ENCODE data around the gene COL6A6.

COL6A6 gene

DNA sequence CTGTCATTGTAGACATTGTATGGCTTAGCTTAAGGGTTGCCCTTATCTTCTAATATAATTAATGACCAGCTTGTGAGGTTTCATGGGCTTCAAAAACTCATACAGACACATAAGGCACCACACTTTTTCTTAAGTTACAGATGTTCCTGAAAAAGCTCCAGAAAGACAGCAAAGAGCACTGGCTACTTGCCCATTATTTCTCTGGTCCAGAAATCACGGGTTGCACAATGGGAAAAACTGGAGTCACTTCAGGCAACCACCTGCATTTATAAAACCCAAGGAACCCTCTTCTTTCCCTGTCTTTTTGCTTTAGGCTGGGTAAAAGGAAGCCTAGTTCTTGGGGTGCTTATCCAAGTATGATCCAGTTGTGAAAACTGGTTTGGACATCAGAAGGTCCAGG is 2.3 kb upstream of the COL6A6 start:
- no peak overlapping the region for H3K4me3 ChIP-seq (ENCODE audit: low read length)
- H3K36me3 ChIP-seq (ENCODE audit: insufficient read depth, low read length): no peaks in the 10 kb centered on the region
- no peaks in the 10 kb centered on the region for H3K9me3 ChIP-seq (ENCODE audit: low read length)
- no peak overlapping the region for H2AFZ ChIP-seq (ENCODE audit: low read depth, low read length)
- H3K4me1 ChIP-seq (ENCODE audit: insufficient read depth, low read length): no peaks in the 10 kb centered on the region
- peaks cover 36% of the 10 kb centered on the region for H3K27me3 ChIP-seq (ENCODE audit: insufficient read depth, low read length)

GRCh38 chr3:130515755-130516154 is 1.2 kb upstream of the COL6A6 start:
- no peaks in the 10 kb centered on the region for H3K36me3 ChIP-seq (ENCODE audit: insufficient read depth, low read length)
- H3K4me3 ChIP-seq (ENCODE audit: low read length): no peak overlapping the region
- H3K4me1 ChIP-seq (ENCODE audit: insufficient read depth, low read length): no peaks in the 10 kb centered on the region
- H2AFZ ChIP-seq (ENCODE audit: low read depth, low read length): no peak overlapping the region
- peaks cover 43% of the 10 kb centered on the region for H3K27me3 ChIP-seq (ENCODE audit: insufficient read depth, low read length)
- H3K9me3 ChIP-seq (ENCODE audit: low read length): no peaks in the 10 kb centered on the region

- Histone ChIP-seq H2AFZ (ENCODE audit: low read depth, low read length) (no peak overlapping the region), H3K4me1 (ENCODE audit: insufficient read depth, low read length) (no peaks in the 10 kb centered on the region), H3K36me3 (ENCODE audit: insufficient read depth, low read length) (no peaks in the 10 kb centered on the region), H3K9me3 (ENCODE audit: low read length) (no peaks in the 10 kb centered on the region), H3K27me3 (ENCODE audit: insufficient read depth, low read length) (peaks cover 45% of the 10 kb centered on the region), H3K4me3 (ENCODE audit: low read length) (no peak overlapping the region)
Observed at GRCh38 chr3:130517602-130518001, 625 bp downstream of the COL6A6 start.

DNA sequence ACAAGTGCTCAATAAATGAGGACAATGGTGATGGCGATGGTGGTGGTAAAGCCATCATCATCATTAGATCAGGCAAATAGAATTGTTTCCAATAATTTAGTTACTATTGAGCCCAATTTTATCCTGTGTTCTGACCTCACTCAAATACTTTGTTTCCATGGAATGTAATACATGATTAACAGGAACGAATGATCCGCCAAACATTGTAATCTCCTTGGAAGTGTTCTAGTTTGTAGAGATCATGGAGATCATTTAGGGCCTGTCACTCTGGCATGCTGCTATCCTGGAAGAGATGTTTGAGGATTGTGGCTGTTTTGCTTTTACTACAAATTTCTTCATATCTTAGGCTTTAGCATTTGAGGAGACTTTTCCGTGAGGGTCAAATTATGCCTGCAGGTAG is 2.8 kb downstream of the COL6A6 start:
- no peaks in the 10 kb centered on the region for H3K9me3 ChIP-seq (ENCODE audit: low read length)
- no peak overlapping the region for H3K4me3 ChIP-seq (ENCODE audit: low read length)
- no peaks in the 10 kb centered on the region for H3K36me3 ChIP-seq (ENCODE audit: insufficient read depth, low read length)
- H2AFZ ChIP-seq (ENCODE audit: low read depth, low read length): no peak overlapping the region
- no peaks in the 10 kb centered on the region for H3K4me1 ChIP-seq (ENCODE audit: insufficient read depth, low read length)
- H3K27me3 ChIP-seq (ENCODE audit: insufficient read depth, low read length): peaks cover 46% of the 10 kb centered on the region

- no peaks in the 10 kb centered on the region for H3K9me3 ChIP-seq (ENCODE audit: low read length)
- peaks cover 25% of the 10 kb centered on the region for H3K27me3 ChIP-seq (ENCODE audit: insufficient read depth, low read length)
- H3K36me3 ChIP-seq (ENCODE audit: insufficient read depth, low read length): no peaks in the 10 kb centered on the region
- no peak overlapping the region for H3K4me3 ChIP-seq (ENCODE audit: low read length)
- H3K4me1 ChIP-seq (ENCODE audit: insufficient read depth, low read length): no peaks in the 10 kb centered on the region
- H2AFZ ChIP-seq (ENCODE audit: low read depth, low read length): no peak overlapping the region
Observed at GRCh38 chr3:130522399-130522798, 5.4 kb downstream of the COL6A6 start.

- no peaks in the 10 kb centered on the region for H3K4me1 ChIP-seq (ENCODE audit: insufficient read depth, low read length)
- H3K36me3 ChIP-seq (ENCODE audit: insufficient read depth, low read length): no peaks in the 10 kb centered on the region
- no peak overlapping the region for H3K4me3 ChIP-seq (ENCODE audit: low read length)
- no peak overlapping the region for H2AFZ ChIP-seq (ENCODE audit: low read depth, low read length)
- peaks cover 5% of the 10 kb centered on the region for H3K27me3 ChIP-seq (ENCODE audit: insufficient read depth, low read length)
- H3K9me3 ChIP-seq (ENCODE audit: low read length): no peaks in the 10 kb centered on the region
Observed at GRCh38 chr3:130527426-130527825, 10.4 kb downstream of the COL6A6 start.

DNA sequence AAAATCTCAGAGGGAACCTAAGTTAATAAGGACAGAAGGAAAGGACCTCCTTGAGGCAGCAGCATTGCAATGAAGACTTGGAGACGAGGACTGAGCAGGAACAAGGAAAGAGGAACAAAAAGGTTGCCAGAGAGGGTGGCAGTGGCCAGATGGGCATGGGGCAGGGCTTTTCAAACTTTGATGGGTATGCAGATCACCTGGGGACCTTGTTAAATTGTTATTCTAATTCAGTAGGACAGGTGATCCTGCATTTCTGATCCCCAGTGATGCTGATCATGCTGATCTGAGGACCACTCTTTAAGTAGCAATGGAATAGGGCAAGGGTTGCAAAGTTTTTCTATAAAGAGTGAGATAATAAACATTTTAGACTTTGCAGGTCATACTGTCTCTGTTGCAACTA is 11.1 kb downstream of the COL6A6 start:
- H3K9me3 ChIP-seq (ENCODE audit: low read length): no peaks in the 10 kb centered on the region
- no peaks in the 10 kb centered on the region for H3K36me3 ChIP-seq (ENCODE audit: insufficient read depth, low read length)
- no peak overlapping the region for H2AFZ ChIP-seq (ENCODE audit: low read depth, low read length)
- H3K4me3 ChIP-seq (ENCODE audit: low read length): no peak overlapping the region
- peaks cover 3% of the 10 kb centered on the region for H3K27me3 ChIP-seq (ENCODE audit: insufficient read depth, low read length)
- no peaks in the 10 kb centered on the region for H3K4me1 ChIP-seq (ENCODE audit: insufficient read depth, low read length)

GRCh38 chr3:130529486-130530215 is 12.7 kb downstream of the COL6A6 start:
- Histone ChIP-seq H3K36me3 (ENCODE audit: insufficient read depth, low read length) (no peaks in the 10 kb centered on the region), H3K9me3 (ENCODE audit: low read length) (no peaks in the 10 kb centered on the region), H2AFZ (ENCODE audit: low read depth, low read length) (no peak overlapping the region), H3K27me3 (ENCODE audit: insufficient read depth, low read length) (peaks cover 2% of the 10 kb centered on the region), H3K4me1 (ENCODE audit: insufficient read depth, low read length) (no peaks in the 10 kb centered on the region), H3K4me3 (ENCODE audit: low read length) (no peak overlapping the region)

- no peaks in the 10 kb centered on the region for H3K36me3 ChIP-seq (ENCODE audit: insufficient read depth, low read length)
- no peaks in the 10 kb centered on the region for H3K9me3 ChIP-seq (ENCODE audit: low read length)
- H3K4me3 ChIP-seq (ENCODE audit: low read length): no peak overlapping the region
- no peaks in the 10 kb centered on the region for H3K27me3 ChIP-seq (ENCODE audit: insufficient read depth, low read length)
- no peak overlapping the region for H2AFZ ChIP-seq (ENCODE audit: low read depth, low read length)
- H3K4me1 ChIP-seq (ENCODE audit: insufficient read depth, low read length): no peaks in the 10 kb centered on the region
Observed at GRCh38 chr3:130533247-130533646, 16.3 kb downstream of the COL6A6 start.

- Histone ChIP-seq H3K9me3 (ENCODE audit: low read length) (no peaks in the 10 kb centered on the region), H3K4me1 (ENCODE audit: insufficient read depth, low read length) (no peaks in the 10 kb centered on the region), H3K27me3 (ENCODE audit: insufficient read depth, low read length) (no peaks in the 10 kb centered on the region), H3K4me3 (ENCODE audit: low read length) (no peak overlapping the region), H3K36me3 (ENCODE audit: insufficient read depth, low read length) (no peaks in the 10 kb centered on the region), H2AFZ (ENCODE audit: low read depth, low read length) (no peak overlapping the region)
Observed at GRCh38 chr3:130537673-130538304, 20.8 kb downstream of the COL6A6 start.

GRCh38 chr3:130539005-130539404 is 22.0 kb downstream of the COL6A6 start:
- no peaks in the 10 kb centered on the region for H3K36me3 ChIP-seq (ENCODE audit: insufficient read depth, low read length)
- H2AFZ ChIP-seq (ENCODE audit: low read depth, low read length): no peak overlapping the region
- no peaks in the 10 kb centered on the region for H3K9me3 ChIP-seq (ENCODE audit: low read length)
- H3K4me3 ChIP-seq (ENCODE audit: low read length): no peak overlapping the region
- no peaks in the 10 kb centered on the region for H3K4me1 ChIP-seq (ENCODE audit: insufficient read depth, low read length)
- no peaks in the 10 kb centered on the region for H3K27me3 ChIP-seq (ENCODE audit: insufficient read depth, low read length)

- Histone ChIP-seq H3K9me3 (ENCODE audit: low read length) (no peaks in the 10 kb centered on the region), H3K36me3 (ENCODE audit: insufficient read depth, low read length) (no peaks in the 10 kb centered on the region), H2AFZ (ENCODE audit: low read depth, low read length) (no peak overlapping the region), H3K4me3 (ENCODE audit: low read length) (no peak overlapping the region), H3K4me1 (ENCODE audit: insufficient read depth, low read length) (no peaks in the 10 kb centered on the region), H3K27me3 (ENCODE audit: insufficient read depth, low read length) (no peaks in the 10 kb centered on the region)
Observed at GRCh38 chr3:130543322-130543721, 26.3 kb downstream of the COL6A6 start.

DNA sequence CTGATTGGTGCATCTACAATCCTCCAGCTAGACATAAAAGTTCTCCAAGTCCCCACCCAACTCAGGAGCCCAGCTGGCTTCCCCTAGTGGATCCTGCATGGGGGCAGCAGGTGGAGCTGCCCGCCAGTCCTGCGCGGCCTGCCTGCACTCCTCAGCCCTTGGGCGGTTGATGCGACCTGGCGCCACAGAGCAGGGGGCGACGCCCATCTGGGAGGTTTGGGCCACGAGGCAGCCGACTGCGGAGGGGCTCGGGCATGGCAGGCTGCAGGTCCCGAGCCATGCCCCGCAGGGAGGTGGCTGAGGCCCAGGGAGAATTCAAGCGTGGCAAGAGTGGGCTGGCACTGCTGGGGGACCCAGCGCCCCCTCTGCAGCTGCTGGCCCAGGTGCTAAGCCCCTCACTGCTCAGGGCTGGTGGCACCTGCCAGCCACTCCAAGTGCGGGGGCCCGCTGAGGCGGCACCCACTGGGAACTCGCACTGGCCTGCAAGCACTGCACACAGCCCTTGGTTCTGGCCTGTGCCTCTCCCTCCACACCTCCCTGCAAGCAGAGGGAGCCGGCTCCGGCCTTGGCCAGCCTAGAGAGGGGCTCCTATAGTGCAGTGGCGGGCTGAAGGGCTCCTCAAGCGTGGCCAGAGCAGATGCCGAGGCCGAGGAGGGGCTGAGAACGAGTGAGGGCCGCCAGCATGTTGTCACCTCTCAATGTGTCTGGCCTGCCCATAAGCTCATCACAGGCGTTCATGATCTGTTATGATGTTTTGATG is 30.1 kb downstream of the COL6A6 start:
- Histone ChIP-seq H3K9me3 (ENCODE audit: low read length) (no peaks in the 10 kb centered on the region), H3K36me3 (ENCODE audit: insufficient read depth, low read length) (no peaks in the 10 kb centered on the region), H3K4me1 (ENCODE audit: insufficient read depth, low read length) (no peaks in the 10 kb centered on the region), H2AFZ (ENCODE audit: low read depth, low read length) (no peak overlapping the region), H3K4me3 (ENCODE audit: low read length) (no peak overlapping the region), H3K27me3 (ENCODE audit: insufficient read depth, low read length) (no peaks in the 10 kb centered on the region)

All from neuron (in vitro differentiated cells).